ENCODE data around the gene FOXL2NB. TPM values are rescaled to one million over a fixed set of nuclear protein-coding genes. Genes with fewer than 3 reads are reported as not detected.

Gene FOXL2NB
- total RNA-seq, 1 donor from 2014 or later = 5.2 TPM

- Histone ChIP-seq H3K4me1 (ENCODE audit: insufficient read depth, low read length) (peaks cover 1% of the 10 kb centered on the region), H3K4me3 (ENCODE audit: insufficient read depth, low read depth, low read length) (no peak overlapping the region), H3K27ac (ENCODE audit: low read depth, low read length) (no peak overlapping the region), H3K79me2 (ENCODE audit: insufficient read depth, low read length) (no peaks in the 10 kb centered on the region), H3K9me3 (ENCODE audit: insufficient read depth, low read depth, low read length) (no peaks in the 10 kb centered on the region), H3K27me3 (ENCODE audit: insufficient read depth, low read length) (no peaks in the 10 kb centered on the region), H3K4me2 (ENCODE audit: low read length) (no peak overlapping the region), H2AFZ (ENCODE audit: low read depth, low read length) (no peak overlapping the region), H3K9ac (ENCODE audit: low read length) (no peak overlapping the region), H3K36me3 (ENCODE audit: insufficient read depth, low read length) (no peaks in the 10 kb centered on the region), H4K20me1 (ENCODE audit: insufficient read depth, low read length) (no peaks in the 10 kb centered on the region)
- H3K27me3 Mint-ChIP-seq (ENCODE audit: low read depth, unreplicated experiment) = no peaks in the 10 kb centered on the region
- H3K4me1 Mint-ChIP-seq (ENCODE audit: low read depth, unreplicated experiment) = no peaks in the 10 kb centered on the region
- H3K36me3 Mint-ChIP-seq (ENCODE audit: low read depth, unreplicated experiment) = peaks cover 1% of the 10 kb centered on the region
- H3K27ac Mint-ChIP-seq (ENCODE audit: unreplicated experiment) = no peak overlapping the region
- H3K9me3 Mint-ChIP-seq (ENCODE audit: unreplicated experiment) = peaks cover under 1% of the 10 kb centered on the region
- DNase-seq (ENCODE audit: low read depth) (no peak), FAIRE-seq (no peak)
- no peak overlapping the region for H3K4me3 Mint-ChIP-seq (ENCODE audit: unreplicated experiment)
- no peak for TF ChIP-seq EZH2 (IDR thresholded peaks at IDR 0.05; ENCODE audit: insufficient read depth, low read length)
- no peak for TF ChIP-seq CTCF (IDR thresholded peaks at IDR 0.05; ENCODE audit: insufficient read depth, low read depth, low read length)
Observed at GRCh38 chr3:138909904-138910303, 37.1 kb upstream of the FOXL2NB start.

- Histone ChIP-seq H3K9ac (ENCODE audit: low read length) (no peak overlapping the region), H3K9me3 (ENCODE audit: insufficient read depth, low read depth, low read length) (no peaks in the 10 kb centered on the region), H2AFZ (ENCODE audit: low read depth, low read length) (no peak overlapping the region), H3K36me3 (ENCODE audit: insufficient read depth, low read length) (no peaks in the 10 kb centered on the region), H3K4me3 (ENCODE audit: insufficient read depth, low read depth, low read length) (no peak overlapping the region), H4K20me1 (ENCODE audit: insufficient read depth, low read length) (no peaks in the 10 kb centered on the region), H3K27ac (ENCODE audit: low read depth, low read length) (no peak overlapping the region), H3K79me2 (ENCODE audit: insufficient read depth, low read length) (no peaks in the 10 kb centered on the region), H3K4me2 (ENCODE audit: low read length) (no peak overlapping the region), H3K4me1 (ENCODE audit: insufficient read depth, low read length) (peaks cover 5% of the 10 kb centered on the region), H3K27me3 (ENCODE audit: insufficient read depth, low read length) (no peaks in the 10 kb centered on the region)
- no peaks in the 10 kb centered on the region for H3K9me3 Mint-ChIP-seq (ENCODE audit: unreplicated experiment)
- no peaks in the 10 kb centered on the region for H3K4me1 Mint-ChIP-seq (ENCODE audit: low read depth, unreplicated experiment)
- peaks cover 1% of the 10 kb centered on the region for H3K36me3 Mint-ChIP-seq (ENCODE audit: low read depth, unreplicated experiment)
- no peak overlapping the region for H3K27ac Mint-ChIP-seq (ENCODE audit: unreplicated experiment)
- FAIRE-seq (no peak), DNase-seq (ENCODE audit: low read depth) (no peak)
- TF ChIP-seq EZH2 (IDR thresholded peaks at IDR 0.05; ENCODE audit: insufficient read depth, low read length) (no peak), CTCF (IDR thresholded peaks at IDR 0.05; ENCODE audit: insufficient read depth, low read depth, low read length) (no peak)
- H3K4me3 Mint-ChIP-seq (ENCODE audit: unreplicated experiment) = no peak overlapping the region
- no peaks in the 10 kb centered on the region for H3K27me3 Mint-ChIP-seq (ENCODE audit: low read depth, unreplicated experiment)
Observed at GRCh38 chr3:138911621-138912020, 35.4 kb upstream of the FOXL2NB start.

GRCh38 chr3:138912237-138912636 is 34.8 kb upstream of the FOXL2NB start:
- H3K79me2 ChIP-seq (ENCODE audit: insufficient read depth, low read length) = no peaks in the 10 kb centered on the region
- no peaks in the 10 kb centered on the region for H3K27me3 ChIP-seq (ENCODE audit: insufficient read depth, low read length)
- Mint-ChIP-seq H3K9me3 (ENCODE audit: unreplicated experiment) (no peaks in the 10 kb centered on the region), H3K4me3 (ENCODE audit: unreplicated experiment) (no peak overlapping the region), H3K27ac (ENCODE audit: unreplicated experiment) (no peak overlapping the region), H3K27me3 (ENCODE audit: low read depth, unreplicated experiment) (no peaks in the 10 kb centered on the region), H3K36me3 (ENCODE audit: low read depth, unreplicated experiment) (peaks cover 1% of the 10 kb centered on the region), H3K4me1 (ENCODE audit: low read depth, unreplicated experiment) (no peaks in the 10 kb centered on the region)
- H4K20me1 ChIP-seq (ENCODE audit: insufficient read depth, low read length) = no peaks in the 10 kb centered on the region
- TF ChIP-seq CTCF (IDR thresholded peaks at IDR 0.05; ENCODE audit: insufficient read depth, low read depth, low read length) (no peak), EZH2 (IDR thresholded peaks at IDR 0.05; ENCODE audit: insufficient read depth, low read length) (no peak)
- no peak for FAIRE-seq
- no peak overlapping the region for H3K9ac ChIP-seq (ENCODE audit: low read length)
- peaks cover 5% of the 10 kb centered on the region for H3K4me1 ChIP-seq (ENCODE audit: insufficient read depth, low read length)
- H3K9me3 ChIP-seq (ENCODE audit: insufficient read depth, low read depth, low read length) = no peaks in the 10 kb centered on the region
- H3K4me2 ChIP-seq (ENCODE audit: low read length) = no peak overlapping the region
- no peak overlapping the region for H3K27ac ChIP-seq (ENCODE audit: low read depth, low read length)
- no peak overlapping the region for H3K4me3 ChIP-seq (ENCODE audit: insufficient read depth, low read depth, low read length)
- DNase-seq (ENCODE audit: low read depth) = no peak
- no peak overlapping the region for H2AFZ ChIP-seq (ENCODE audit: low read depth, low read length)
- no peaks in the 10 kb centered on the region for H3K36me3 ChIP-seq (ENCODE audit: insufficient read depth, low read length)

All from astrocyte (in vitro differentiated cells and primary cell).